IPS DF 19.7 (cell line): ENCODE results near the gene CCDC102A.

Experiments
- DNase-seq: peaks from one replicate; pipeline ENCODE4 v3.0.0-alpha.2; 2013; ENCODE audit warnings: low read depth, low spot score

CCDC102A gene

DNA sequence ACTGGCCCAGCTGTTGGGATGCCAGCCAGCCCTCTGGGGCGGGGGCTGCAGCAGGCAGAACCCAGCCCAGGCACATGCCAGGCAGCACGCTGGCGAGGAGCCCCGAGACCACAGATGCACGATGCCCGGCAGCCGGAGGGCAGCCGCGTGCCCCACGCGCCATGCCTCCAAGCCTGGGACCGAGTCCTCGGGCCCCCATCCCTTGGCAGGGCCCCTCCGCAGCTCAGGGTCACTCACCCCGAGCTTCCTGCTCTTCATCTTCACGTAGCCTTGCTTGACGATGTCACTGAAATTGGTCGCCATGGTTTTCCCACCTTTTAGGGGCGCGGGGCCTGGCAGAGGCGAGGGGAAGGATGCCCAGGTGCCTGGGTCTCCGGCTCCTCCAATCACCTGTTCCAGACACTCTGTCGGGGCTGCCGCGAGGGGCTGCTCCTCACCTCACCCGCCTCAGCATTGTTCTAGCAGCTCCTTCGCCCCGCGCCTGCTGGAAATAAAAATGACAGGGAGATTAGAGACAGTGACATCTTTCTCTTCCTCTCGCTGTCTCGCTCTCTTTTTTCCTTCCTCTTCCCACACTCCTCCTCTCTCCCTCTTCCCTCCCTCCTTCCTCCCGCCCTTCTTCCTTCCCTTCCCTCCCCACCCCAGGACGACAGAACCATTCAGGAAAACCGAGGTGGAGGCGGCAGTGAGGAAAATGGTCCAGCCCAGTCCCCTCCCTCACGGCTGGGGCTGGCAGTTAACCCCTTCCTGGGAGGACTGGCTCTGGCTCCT is 57.0 kb downstream of the CCDC102A start:
- DNase-seq, result peak; percentile 78

GRCh38 chr16:57478396-57479204 is 57.8 kb downstream of the CCDC102A start:
- no peak for DNase-seq

GRCh38 chr16:57477531-57478202 is 58.7 kb downstream of the CCDC102A start:
- no peak for DNase-seq

DNA sequence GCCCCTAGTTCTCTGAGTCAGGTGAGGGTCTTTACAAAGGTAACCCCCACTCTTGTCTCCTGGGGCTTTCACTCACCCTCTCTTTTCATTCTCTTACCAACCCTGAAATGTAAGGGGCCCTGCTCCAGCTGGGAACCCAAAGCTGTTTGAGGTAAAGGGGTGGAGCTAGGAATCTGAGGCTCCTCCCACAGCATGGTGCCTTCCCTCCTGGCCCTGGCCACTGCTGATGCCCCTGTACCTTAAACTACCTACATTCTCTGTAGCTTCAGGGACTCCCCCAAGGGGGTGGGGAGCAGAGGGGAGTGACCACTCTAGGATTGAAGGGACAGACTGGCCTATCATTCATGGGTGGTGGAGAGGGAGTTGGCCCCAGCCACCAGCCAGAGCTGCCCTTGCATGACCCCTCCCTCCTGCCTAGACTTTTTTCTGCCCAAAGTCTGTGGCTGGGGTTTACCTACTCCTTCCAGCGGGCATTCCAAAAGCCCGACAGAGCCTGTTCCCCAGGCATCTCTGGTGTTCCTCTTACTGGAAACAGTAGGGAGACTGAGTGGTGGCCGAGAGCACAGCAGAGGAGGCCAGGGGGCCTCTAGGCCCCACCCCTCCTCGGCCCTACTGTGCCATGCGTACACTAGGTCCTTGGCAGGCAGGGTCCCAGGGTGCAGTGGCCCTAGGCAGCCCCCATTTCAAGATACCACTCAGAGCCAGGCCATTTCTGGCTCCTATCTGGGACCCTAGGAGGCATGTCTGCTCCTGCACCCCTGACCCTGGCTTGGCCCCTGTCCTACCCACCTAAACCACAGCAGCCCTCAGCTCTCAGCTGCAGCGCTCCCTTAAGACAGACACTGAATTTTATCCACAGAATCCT is 59.6 kb downstream of the CCDC102A start:
- DNase-seq, result no peak

DNA sequence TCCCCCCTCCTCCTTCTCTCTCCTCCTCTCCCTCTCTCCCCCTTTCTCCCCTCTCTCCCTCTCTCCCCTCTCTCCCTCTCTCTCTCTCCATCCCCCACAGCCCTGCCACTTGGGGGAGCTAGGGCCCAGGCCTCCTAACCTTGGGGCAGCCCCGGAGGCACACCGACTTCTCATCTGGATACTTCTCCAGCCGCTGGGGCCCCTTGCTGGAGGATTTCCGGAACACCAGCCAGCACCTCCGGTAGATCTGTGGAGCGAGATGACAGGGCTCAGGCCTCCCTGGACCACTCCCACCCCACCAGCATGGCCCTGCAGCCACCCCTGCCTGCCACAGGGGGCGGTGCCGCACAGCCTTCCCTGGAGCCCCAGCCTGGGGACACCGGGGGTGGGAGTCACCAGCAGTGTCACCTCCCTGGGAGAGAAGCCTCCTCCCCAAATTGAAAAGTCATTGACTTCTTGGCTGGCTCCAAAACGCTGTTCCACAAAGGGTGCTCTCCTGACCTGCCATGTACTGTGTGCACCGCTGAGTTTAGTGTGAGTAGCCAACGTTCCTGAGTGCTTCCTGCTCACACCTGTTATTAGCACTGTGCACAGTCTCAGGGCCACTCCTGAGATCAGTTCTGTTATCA is 60.5 kb downstream of the CCDC102A start:
- DNase-seq, result peak; percentile 86

DNA sequence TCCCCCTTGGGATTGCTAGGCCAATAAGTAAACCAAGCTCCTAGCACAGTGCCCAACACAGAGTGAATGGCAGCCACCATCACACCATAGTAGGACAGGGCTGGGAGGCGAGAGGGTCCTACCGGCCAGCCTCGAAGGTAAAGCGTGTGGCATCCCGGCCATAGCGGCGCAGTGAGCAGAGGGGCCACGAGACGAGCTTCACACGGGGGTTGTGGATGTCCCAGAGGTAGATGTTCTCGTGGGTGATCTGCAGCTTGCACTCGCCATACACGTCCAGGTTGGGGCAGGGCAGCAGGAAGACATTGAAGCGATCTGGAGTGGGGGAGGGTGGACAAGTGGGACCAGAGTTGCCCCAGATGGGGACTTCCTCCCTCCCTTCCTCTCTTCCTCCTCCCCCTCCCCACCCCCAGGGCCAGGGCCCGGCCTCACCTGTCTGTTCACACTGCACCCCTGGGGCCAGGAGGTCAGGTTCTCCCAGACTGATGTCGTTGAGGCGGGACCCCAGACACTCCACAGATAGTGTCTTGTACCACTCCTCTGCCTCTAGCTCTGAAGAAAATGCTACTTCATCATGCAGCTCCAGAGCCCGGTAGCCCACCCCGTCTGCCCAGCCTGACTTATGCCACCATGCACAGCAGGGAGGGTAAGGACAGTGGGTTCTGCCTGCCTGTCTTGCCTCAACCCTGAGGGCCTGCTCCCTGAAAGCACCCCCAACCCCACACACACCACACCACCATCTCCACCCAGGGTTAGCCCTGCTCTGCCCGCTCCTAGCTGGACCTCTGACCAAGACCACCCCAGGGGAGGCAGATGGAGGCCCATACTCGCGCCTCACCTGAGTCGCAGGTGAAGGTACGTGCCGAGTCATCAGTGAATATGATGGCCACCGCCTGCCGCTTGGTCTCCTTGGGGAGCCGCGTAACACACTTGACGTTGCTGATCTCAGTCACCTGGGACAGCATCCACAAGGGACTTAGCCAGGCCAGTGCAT is 61.4 kb downstream of the CCDC102A start:
- no peak for DNase-seq

DNA sequence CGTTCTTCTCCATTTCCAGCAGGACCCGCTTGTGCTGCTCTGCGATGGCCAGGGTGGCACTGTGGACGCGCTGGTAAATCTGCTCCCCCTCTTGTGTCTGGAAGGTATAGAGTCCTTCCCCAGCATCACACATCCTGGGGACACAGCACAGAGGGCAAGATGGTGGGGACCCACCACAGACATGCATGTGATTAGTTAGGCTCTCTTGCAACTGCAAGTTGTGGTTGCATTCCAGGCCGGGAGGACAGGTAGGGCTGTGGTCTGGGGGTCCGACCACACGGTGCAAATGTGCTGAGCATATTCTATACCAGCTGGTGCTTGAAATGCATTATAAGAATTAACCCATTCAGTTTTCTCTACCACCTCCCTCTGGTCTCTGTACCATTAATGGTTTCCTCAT is 62.5 kb downstream of the CCDC102A start:
- DNase-seq, result no peak

DNA sequence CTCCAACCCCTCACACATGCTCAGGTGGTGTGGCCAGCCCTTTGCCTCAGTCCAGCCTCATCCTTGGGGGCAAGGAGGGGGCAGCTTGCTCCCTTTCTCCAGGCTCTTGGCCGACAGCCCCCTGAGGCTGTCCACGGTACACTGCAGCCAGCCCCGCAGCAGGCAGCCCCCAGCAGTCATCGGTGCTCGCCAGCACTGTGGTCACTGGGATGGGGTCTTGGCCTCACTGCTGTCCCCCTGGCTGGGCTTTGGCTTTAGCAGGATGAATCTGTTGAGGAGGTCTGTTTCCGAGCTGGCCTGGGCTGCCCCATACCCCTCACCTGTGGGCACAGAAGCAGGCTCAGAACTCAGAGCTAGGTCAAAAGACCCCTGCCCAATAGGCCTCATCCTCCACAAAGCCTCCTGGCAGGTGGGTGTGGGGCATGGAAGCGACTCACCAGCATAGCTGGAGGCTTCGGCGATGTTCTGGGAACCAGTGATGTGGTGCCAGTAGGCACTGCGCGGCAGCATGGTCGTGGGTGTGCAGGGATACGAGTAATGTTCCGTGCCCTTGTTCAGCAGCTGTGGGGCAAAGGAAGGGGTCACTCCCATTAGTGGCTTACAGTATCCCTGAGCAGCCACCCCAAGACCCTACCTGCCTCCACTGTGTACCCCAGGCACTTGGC is 63.1 kb downstream of the CCDC102A start:
- DNase-seq, result no peak

- DNase-seq, result no peak
These were observed 63.7 kb downstream of the CCDC102A start for GRCh38 chr16:57472665-57473060.

- no peak for DNase-seq
These were observed 64.3 kb downstream of the CCDC102A start for GRCh38 chr16:57471852-57472664.

DNA sequence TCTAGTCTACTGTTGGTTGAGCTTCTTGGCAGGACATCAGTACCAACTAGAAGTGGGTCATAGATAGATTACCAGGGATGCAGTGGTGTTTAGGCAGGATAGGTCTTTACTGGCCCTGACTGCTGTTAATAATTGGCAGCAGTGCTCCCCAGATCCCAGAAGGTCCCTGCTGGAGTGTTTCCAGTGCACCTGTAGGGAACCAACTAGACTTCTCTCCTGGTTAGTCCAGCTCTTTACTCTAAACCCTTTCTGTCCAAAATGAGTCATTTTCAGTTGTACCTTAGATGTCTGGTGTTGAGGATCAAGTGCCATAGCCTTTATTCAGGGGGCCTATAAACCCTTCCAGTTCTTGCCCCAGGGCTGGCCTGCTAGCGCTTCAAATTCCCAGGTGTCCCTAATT is 65.2 kb downstream of the CCDC102A start:
- DNase-seq, result no peak

DNA sequence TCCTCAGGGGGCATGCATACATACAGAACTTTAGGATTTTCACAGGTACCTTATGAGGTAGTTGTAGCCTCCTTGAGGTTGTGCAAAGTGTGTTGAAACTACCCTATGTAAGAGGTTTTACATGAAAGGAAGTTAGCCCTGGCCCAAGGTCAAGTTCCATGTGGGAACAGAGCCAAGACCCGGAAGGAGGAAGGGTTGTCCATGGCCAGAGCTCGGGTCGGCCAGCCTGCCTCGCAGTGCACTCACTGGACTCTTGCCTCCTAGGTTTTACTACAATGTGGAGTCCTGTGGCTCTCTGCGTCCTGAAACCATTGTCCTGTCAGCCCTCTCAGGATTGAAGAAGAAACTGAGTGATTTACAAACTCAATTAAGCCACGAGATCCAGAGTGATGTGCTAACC is 65.7 kb downstream of the CCDC102A start:
- DNase-seq, result no peak

DNA sequence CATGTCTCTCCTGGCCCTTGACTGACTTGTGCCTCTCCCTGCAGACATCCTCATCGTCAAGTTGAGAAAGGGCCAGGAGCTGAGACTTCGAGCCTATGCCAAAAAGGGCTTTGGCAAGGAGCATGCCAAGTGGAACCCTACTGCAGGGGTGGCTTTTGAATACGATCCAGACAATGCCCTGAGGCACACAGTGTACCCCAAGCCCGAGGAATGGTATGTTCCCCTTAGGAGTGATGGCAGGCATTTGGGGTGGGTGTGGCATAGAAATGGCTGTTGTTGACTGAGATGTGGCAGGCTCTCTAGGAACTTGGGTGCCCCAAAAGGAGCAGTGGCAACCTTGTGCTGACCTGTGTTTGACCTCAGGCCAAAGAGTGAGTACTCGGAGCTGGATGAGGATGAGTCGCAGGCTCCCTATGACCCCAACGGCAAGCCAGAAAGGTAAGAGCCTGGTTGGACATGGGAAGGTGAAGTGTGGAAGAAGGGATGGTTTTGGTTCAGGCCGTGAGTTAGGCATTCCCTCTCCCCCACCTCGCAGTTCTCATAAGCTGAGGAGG is 66.4 kb downstream of the CCDC102A start:
- DNase-seq, result no peak

GRCh38 chr16:57469046-57469445 is 67.3 kb downstream of the CCDC102A start:
- DNase-seq, result no peak

DNA sequence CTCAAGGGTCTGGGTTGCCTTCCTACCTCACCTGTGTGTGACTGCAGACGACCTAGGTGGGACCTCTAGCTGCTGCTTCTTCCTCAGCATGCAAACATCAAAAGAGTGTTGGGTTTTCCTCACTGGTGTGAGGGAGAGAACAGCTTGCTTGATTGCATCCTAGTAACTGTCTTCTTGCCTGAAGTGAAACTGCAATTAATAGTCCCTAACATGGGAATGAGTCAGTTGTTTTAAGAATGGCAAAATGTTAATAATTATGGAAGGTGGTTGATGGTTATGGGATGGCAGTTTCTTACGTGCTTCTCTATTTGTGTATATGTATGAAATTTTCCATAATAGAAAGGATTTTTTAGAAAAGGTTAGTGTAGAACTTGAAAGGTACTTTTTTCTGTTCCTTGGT is 68.0 kb downstream of the CCDC102A start:
- DNase-seq, result no peak

GRCh38 chr16:57464523-57464922 is 71.8 kb downstream of the CCDC102A start:
- DNase-seq, result no peak

GRCh38 chr16:57462978-57463362 is 73.4 kb downstream of the CCDC102A start:
- DNase-seq, result no peak
